IMR-90 (cell line): ENCODE results near the gene CAPN3.
"Not testable (repeated sequence)": the region's sequence is repeated elsewhere in the genome, so short reads cannot be mapped to it uniquely, and the experiment has no call there.

Experiments
- NFE2L2 ChIP-seq: fragments of 150-350 bp; IDR thresholded peaks from 2 replicates; pipeline ENCODE4 v1.6.1; 2016; ENCODE audit warnings: low read depth, mild to moderate bottlenecking, low read length
- POLR2A ChIP-seq: IDR thresholded peaks from 2 replicates; pipeline ENCODE4 v1.6.1; 2012; ENCODE audit warnings: mild to moderate bottlenecking, low read depth, low read length
- RAD21 ChIP-seq: IDR thresholded peaks from 2 replicates; pipeline ENCODE4 v1.6.1; 2012; ENCODE audit warnings: low read length, improper control_type of control experiment
- TF ChIP-seq, protein P1 (sequence below): conservative IDR thresholded peaks from 2 replicates; pipeline ENCODE4 v1.5.1; 2012; ENCODE audit warnings: mild to moderate bottlenecking, low read depth, low read length, improper control_type of control experiment

DNA sequence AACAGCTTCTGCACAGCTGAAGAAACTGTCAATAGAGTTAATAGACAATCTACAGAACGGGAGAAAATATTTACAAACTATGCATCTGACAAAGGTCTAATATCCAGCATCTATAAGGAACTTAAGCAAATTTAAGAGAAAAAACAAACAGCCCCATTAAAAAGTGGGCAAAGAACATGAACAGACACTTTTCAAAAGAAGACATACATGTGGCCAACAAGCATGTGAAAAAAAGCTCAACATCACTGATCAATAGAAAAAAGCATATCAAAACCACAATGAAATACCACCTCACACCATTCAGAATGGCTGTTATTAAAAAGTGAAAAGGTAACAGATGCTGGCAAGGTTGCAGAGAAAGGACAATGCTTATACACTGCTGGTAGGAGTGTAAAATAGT is 22.7 kb upstream of the CAPN3 start:
- TF ChIP-seq POLR2A, RAD21, NFE2L2: not testable (repeated sequence)
- TF ChIP-seq, protein P1, sequence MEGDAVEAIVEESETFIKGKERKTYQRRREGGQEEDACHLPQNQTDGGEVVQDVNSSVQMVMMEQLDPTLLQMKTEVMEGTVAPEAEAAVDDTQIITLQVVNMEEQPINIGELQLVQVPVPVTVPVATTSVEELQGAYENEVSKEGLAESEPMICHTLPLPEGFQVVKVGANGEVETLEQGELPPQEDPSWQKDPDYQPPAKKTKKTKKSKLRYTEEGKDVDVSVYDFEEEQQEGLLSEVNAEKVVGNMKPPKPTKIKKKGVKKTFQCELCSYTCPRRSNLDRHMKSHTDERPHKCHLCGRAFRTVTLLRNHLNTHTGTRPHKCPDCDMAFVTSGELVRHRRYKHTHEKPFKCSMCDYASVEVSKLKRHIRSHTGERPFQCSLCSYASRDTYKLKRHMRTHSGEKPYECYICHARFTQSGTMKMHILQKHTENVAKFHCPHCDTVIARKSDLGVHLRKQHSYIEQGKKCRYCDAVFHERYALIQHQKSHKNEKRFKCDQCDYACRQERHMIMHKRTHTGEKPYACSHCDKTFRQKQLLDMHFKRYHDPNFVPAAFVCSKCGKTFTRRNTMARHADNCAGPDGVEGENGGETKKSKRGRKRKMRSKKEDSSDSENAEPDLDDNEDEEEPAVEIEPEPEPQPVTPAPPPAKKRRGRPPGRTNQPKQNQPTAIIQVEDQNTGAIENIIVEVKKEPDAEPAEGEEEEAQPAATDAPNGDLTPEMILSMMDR: not testable (repeated sequence)
